ENCODE results near the gene ADGRL4.
A peak's percentile ranks its signal among the peaks of the same experiment; 100 is the strongest.
"Not testable (repeated sequence)": the region's sequence is repeated elsewhere in the genome, so short reads cannot be mapped to it uniquely, and the experiment has no call there.

ADGRL4 gene

DNA sequence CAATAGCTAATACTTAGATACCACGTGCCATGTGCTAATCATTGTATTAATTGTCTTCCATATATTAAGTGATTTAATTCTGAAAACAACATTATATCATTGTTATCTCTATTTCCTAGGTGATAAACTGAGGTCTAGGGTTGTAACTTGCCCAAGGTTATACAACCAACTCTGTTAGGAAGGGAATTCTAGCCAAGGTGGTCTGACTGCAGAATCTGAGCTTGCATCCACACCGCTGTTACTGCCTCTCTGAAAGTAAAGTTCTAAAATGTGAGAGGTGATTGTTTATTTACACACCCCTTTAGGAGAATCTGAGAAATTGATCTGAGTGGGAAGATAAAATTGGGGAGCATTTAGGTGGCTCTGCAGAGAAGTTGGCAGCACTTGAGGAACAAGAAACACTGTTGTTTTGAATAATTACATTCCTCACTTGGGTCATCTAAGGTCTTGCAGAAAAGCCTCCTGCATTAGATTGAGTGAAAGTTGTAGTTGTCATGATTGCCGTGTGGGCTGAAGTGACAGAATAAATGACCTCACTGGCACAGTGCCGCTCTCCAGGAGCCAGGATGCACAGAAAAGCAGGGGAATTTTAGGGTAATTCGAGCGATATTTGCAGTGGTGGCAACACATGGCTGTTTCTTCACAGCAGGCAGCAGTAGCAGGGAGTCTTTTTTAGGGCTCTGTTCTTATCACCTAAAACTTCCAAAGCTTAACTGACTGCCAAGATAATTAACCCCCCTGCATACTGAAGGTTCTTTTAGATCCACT, 121.7 kb downstream of the ADGRL4 start:
- ChIA-PET POLR2A (no interaction called here), CTCF (interaction anchor here (0.5 to 1.2 kb wide), 2 partner anchors 44 to 99 kb away, joined by 3 to 4 read pairs; no protein-coding TSS in a partner anchor)
- TF ChIP-seq TARDBP (IDR thresholded peaks at IDR 0.05) (no peak), LEF1 (IDR thresholded peaks at IDR 0.05; ENCODE audit: borderline replicate concordance) (0 out of 2 replicates have a peak, but pooled peaks have one; percentile 11), ARNT (IDR thresholded peaks at IDR 0.05) (peak; percentile 47; the same call in 1 of the 2 replicates), CTBP1 (IDR thresholded peaks at IDR 0.05; ENCODE audit: borderline replicate concordance) (peak; percentile 57), NFRKB (IDR thresholded peaks at IDR 0.05) (no peak), ELF4 (IDR thresholded peaks at IDR 0.05) (no peak)
- TF ChIP-seq, protein P1, sequence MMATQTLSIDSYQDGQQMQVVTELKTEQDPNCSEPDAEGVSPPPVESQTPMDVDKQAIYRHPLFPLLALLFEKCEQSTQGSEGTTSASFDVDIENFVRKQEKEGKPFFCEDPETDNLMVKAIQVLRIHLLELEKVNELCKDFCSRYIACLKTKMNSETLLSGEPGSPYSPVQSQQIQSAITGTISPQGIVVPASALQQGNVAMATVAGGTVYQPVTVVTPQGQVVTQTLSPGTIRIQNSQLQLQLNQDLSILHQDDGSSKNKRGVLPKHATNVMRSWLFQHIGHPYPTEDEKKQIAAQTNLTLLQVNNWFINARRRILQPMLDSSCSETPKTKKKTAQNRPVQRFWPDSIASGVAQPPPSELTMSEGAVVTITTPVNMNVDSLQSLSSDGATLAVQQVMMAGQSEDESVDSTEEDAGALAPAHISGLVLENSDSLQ (IDR thresholded peaks at IDR 0.05): peak; percentile 78
- DNase-seq (ENCODE audit: extremely low spot score): peak; percentile 63

DNA sequence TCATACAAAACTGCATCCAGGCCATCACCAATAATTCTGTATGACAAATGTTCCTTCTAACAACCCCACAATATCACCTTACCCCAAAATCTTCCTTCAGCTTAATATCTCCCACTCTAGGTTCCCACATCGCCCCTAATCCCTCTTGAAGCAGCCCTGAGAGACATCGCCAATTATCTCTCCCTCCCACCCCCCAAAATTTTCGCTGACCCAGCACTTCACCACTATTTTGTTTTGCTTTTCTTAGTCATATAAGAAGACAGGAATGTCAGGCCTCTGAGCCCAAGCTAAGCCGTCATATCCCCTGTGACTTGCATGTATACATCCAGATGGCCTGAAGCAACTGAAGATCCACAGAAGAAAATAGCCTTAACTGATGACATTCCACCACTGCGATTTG, 126.3 kb downstream of the ADGRL4 start:
- ChIA-PET POLR2A (no interaction called here), CTCF (no interaction called here)
- no peak for DNase-seq (ENCODE audit: extremely low spot score)
- no peak for TF ChIP-seq ELF4 (IDR thresholded peaks at IDR 0.05)
- TF ChIP-seq ZNF384 (IDR thresholded peaks at IDR 0.05): no peak
- TF ChIP-seq BHLHE40 (IDR thresholded peaks at IDR 0.05; ENCODE audit: borderline replicate concordance): no peak
- TF ChIP-seq, protein P1 (IDR thresholded peaks at IDR 0.05): no peak
- no peak for TF ChIP-seq SP1 (IDR thresholded peaks at IDR 0.05)
- no peak for TF ChIP-seq TARDBP (IDR thresholded peaks at IDR 0.05)
- TF ChIP-seq NFRKB (IDR thresholded peaks at IDR 0.05): no peak
- no peak for TF ChIP-seq SUZ12 (IDR thresholded peaks at IDR 0.05)
- TF ChIP-seq HDGF (IDR thresholded peaks at IDR 0.05; ENCODE audit: borderline replicate concordance): no peak
- no peak for TF ChIP-seq FOXK2 (IDR thresholded peaks at IDR 0.05)
- TF ChIP-seq FOXM1 (IDR thresholded peaks at IDR 0.05; ENCODE audit: borderline replicate concordance): no peak
- TF ChIP-seq LEF1 (IDR thresholded peaks at IDR 0.05; ENCODE audit: borderline replicate concordance): no peak
- no peak for TF ChIP-seq ARNT (IDR thresholded peaks at IDR 0.05)
- no peak for TF ChIP-seq FOXA1 (IDR thresholded peaks at IDR 0.05)

DNA sequence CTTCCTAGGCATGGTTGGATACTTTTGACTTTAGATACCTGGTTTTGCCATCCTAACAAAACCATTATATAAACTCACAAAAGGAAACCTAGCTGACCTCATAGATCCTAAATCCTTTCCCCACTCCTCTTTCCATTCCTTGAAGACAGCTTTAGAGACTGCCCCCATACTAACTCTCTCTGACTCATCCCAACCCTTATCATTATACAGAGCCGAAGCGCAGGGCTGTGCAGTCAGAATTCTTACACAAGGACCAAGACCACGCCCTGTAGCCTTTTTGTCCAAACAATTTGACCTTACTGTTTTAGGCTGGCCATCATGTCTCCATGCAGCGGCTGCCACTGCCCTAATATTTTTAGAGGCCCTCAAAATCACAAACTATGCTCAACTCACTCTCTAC, 130.5 kb downstream of the ADGRL4 start:
- CTCF ChIA-PET; POLR2A ChIA-PET; DNase-seq (ENCODE audit: extremely low spot score): not testable (repeated sequence)

DNA sequence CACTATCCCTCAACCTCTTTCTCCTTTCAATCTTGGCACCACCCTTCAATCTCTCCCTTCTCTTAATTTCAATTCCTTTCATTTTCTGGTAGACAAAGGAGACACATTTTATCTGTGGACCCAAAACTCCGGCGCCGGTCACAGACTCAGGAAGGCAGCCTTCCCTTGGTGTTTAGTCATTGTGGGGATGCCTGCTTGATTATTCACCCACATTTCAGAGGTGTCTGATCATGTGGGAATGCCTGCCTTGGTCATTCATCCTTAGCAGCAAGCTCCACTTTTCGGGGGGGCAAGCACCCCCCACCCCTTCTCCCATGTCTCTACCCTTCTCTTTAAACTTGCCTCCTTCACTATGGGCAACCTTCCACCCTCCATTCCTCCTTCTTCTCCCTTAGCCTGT, 133.7 kb downstream of the ADGRL4 start:
- POLR2A ChIA-PET; DNase-seq (ENCODE audit: extremely low spot score); CTCF ChIA-PET: not testable (repeated sequence)

DNA sequence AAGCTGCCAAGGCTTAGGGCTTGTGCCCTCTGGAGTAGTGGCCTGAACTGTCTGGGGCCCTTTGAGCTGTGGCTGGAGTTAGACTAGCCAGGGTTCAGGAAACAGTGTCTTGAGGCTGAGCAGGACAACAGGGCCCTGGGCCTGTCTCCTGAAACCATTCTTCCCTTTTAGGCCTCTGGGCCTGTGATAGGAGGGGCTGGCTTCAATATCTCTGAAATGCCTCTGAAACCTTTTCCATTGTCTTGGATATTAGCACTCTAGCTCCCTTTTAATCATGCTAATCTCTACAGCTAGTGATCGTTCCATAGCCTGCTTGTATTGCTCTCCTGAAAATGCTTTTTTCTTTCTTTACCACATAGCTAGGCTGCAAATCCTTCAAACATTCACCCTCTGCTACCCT, 135.3 kb downstream of the ADGRL4 start:
- ChIA-PET CTCF (no interaction called here), POLR2A (no interaction called here)
- DNase-seq (ENCODE audit: extremely low spot score): no peak
- TF ChIP-seq, protein P1 (IDR thresholded peaks at IDR 0.05): no peak
- no peak for TF ChIP-seq L3MBTL2 (conservative IDR thresholded peaks at IDR 0.05)
- no peak for TF ChIP-seq FOXA1 (IDR thresholded peaks at IDR 0.05)
- no peak for TF ChIP-seq ZNF384 (IDR thresholded peaks at IDR 0.05)

DNA sequence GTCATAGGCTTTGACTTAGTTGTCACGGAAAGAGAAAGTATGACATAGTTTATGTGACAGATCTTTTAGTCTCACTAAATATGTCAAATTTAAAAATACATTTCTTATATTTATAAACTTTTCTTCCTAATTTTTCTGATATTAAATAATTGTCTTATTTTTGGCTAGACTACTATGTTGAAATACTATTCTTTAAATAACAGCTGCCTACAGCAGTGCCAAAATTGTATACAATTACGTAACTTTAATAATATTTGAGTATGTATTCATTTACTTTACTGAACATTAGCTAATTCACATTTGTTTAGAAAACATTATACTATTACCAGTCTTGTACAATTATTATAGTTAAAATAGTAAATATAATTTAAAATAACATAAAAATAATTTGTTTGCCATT, 137.4 kb downstream of the ADGRL4 start:
- TF ChIP-seq L3MBTL2 (conservative IDR thresholded peaks at IDR 0.05) (no peak), FOXK2 (IDR thresholded peaks at IDR 0.05) (no peak), HDGF (IDR thresholded peaks at IDR 0.05; ENCODE audit: borderline replicate concordance) (no peak), FOXA1 (IDR thresholded peaks at IDR 0.05) (no peak), ARNT (IDR thresholded peaks at IDR 0.05) (no peak)
- TF ChIP-seq, protein P1 (IDR thresholded peaks at IDR 0.05): no peak
- ChIA-PET POLR2A (no interaction called here), CTCF (no interaction called here)
- DNase-seq (ENCODE audit: extremely low spot score): no peak

DNA sequence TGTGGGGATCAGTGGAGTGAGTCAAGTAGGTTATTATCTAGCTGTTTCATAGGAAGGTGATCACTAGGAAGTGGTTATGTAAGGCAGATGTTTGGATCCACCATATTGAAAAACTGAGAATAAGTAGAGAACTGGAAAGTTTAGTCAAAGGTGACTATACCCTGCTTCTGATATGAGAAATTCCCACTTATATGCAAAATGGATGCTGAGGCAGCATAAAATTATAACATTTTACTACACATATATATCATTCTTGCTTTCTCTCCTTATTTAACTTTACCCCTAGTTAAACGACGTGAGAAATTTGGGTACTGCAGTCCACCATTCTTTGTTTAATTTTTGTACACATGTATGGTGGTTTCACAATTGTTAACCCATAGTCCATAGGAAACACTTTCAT, 142.4 kb downstream of the ADGRL4 start:
- no peak for DNase-seq (ENCODE audit: extremely low spot score)
- ChIA-PET POLR2A (no interaction called here), CTCF (no interaction called here)
- TF ChIP-seq, protein P1 (IDR thresholded peaks at IDR 0.05): no peak
- no peak for TF ChIP-seq SUZ12 (IDR thresholded peaks at IDR 0.05)
- TF ChIP-seq ARNT (IDR thresholded peaks at IDR 0.05): no peak
- TF ChIP-seq ELF4 (IDR thresholded peaks at IDR 0.05): no peak
- TF ChIP-seq HDGF (IDR thresholded peaks at IDR 0.05; ENCODE audit: borderline replicate concordance): no peak
- no peak for TF ChIP-seq FOXA1 (IDR thresholded peaks at IDR 0.05)
- no peak for TF ChIP-seq L3MBTL2 (conservative IDR thresholded peaks at IDR 0.05)
- no peak for TF ChIP-seq CTBP1 (IDR thresholded peaks at IDR 0.05; ENCODE audit: borderline replicate concordance)
- no peak for TF ChIP-seq SP1 (IDR thresholded peaks at IDR 0.05)
- no peak for TF ChIP-seq FOXM1 (IDR thresholded peaks at IDR 0.05; ENCODE audit: borderline replicate concordance)
- no peak for TF ChIP-seq BHLHE40 (IDR thresholded peaks at IDR 0.05; ENCODE audit: borderline replicate concordance)
- no peak for TF ChIP-seq FOXK2 (IDR thresholded peaks at IDR 0.05)
- TF ChIP-seq NFRKB (IDR thresholded peaks at IDR 0.05): no peak

Data from HEK293T (cell line).